Hepatic stellate cell (primary cell): ENCODE measurements around the gene HSD17B13.
"Not testable (repeated sequence)": the region's sequence is repeated elsewhere in the genome, so short reads cannot be mapped to it uniquely, and the experiment has no call there.

Experiments
- DNase-seq: peaks from one replicate; pipeline ENCODE4 v3.0.0; 2011; ENCODE audit warnings: low spot score

The HSD17B13 gene

GRCh38 chr4:87322754-87323153, at the start of gene HSD17B13:
HSD17B13 (minus strand) TSS chr4:87322882; CDS start chr4:87322841, 41 bp downstream.
- no peak for DNase-seq

GRCh38 chr4:87370068-87370467, 47.4 kb upstream of the HSD17B13 start:
- DNase-seq: no peak

- DNase-seq: no peak
These were observed 44.0 kb upstream of the HSD17B13 start for GRCh38 chr4:87366521-87367162.

- DNase-seq: no peak
These were observed 42.7 kb upstream of the HSD17B13 start for GRCh38 chr4:87365348-87365747.

GRCh38 chr4:87363552-87363951, 40.9 kb upstream of the HSD17B13 start:
- DNase-seq: no peak

- no peak for DNase-seq
These were observed 37.8 kb upstream of the HSD17B13 start for GRCh38 chr4:87360338-87360935.

- no peak for DNase-seq
These were observed 36.6 kb upstream of the HSD17B13 start for GRCh38 chr4:87359258-87359657.

- DNase-seq: no peak
These were observed 34.3 kb upstream of the HSD17B13 start for GRCh38 chr4:87356832-87357526.

- DNase-seq: no peak
These were observed 31.8 kb upstream of the HSD17B13 start for GRCh38 chr4:87354168-87355102.

- peak; percentile 45 for DNase-seq
These were observed 30.9 kb upstream of the HSD17B13 start for GRCh38 chr4:87353592-87353991.

GRCh38 chr4:87345139-87345538, 22.5 kb upstream of the HSD17B13 start:
- no peak for DNase-seq

- DNase-seq: no peak
These were observed 20.2 kb upstream of the HSD17B13 start for GRCh38 chr4:87342872-87343271.

- DNase-seq: not testable (repeated sequence)
These were observed 19.4 kb upstream of the HSD17B13 start for GRCh38 chr4:87341954-87342635.

- DNase-seq: no peak
These were observed 16.8 kb upstream of the HSD17B13 start for GRCh38 chr4:87339440-87339839.

- DNase-seq: no peak
These were observed 14.7 kb upstream of the HSD17B13 start for GRCh38 chr4:87337361-87337760.

GRCh38 chr4:87333267-87333666, 10.6 kb upstream of the HSD17B13 start:
- no peak for DNase-seq

GRCh38 chr4:87330761-87331160, 8.1 kb upstream of the HSD17B13 start:
- DNase-seq: no peak

GRCh38 chr4:87327136-87327535, 4.5 kb upstream of the HSD17B13 start:
- DNase-seq: no peak

GRCh38 chr4:87326460-87326859, 3.8 kb upstream of the HSD17B13 start:
- DNase-seq: no peak

- no peak for DNase-seq
These were observed 794 bp downstream of the HSD17B13 start for GRCh38 chr4:87321888-87322287.

GRCh38 chr4:87317527-87317926, 5.2 kb downstream of the HSD17B13 start:
- no peak for DNase-seq

GRCh38 chr4:87316961-87317360, 5.7 kb downstream of the HSD17B13 start:
- no peak for DNase-seq
